GM18907 (cell line): ENCODE data around the gene MAMDC2.

Experiments used
- ATAC-seq: cut with Tn5 transposase; IDR thresholded peaks from one replicate; pipeline ENCODE4 v1.9.1; 2021; ENCODE audit warnings: mild to moderate bottlenecking, moderate library complexity; ENCODE audit not compliant: unreplicated experiment

Gene MAMDC2

GRCh38 chr9:70131296-70131695 lies 87.6 kb downstream of the MAMDC2 start:
- no peak for ATAC-seq

- ATAC-seq: no peak
These were observed 89.9 kb downstream of the MAMDC2 start for GRCh38 chr9:70133253-70134208.

- ATAC-seq: no peak
These were observed 90.7 kb downstream of the MAMDC2 start for GRCh38 chr9:70134360-70134759.

- ATAC-seq: no peak
These were observed 91.5 kb downstream of the MAMDC2 start for GRCh38 chr9:70135176-70135575.

GRCh38 chr9:70136632-70137031 lies 93.0 kb downstream of the MAMDC2 start:
- ATAC-seq: no peak

- no peak for ATAC-seq
These were observed 93.9 kb downstream of the MAMDC2 start for GRCh38 chr9:70137577-70137976.

GRCh38 chr9:70142101-70142500 lies 98.5 kb downstream of the MAMDC2 start:
- ATAC-seq: no peak

- no peak for ATAC-seq
These were observed 99.9 kb downstream of the MAMDC2 start for GRCh38 chr9:70143394-70144130.

- ATAC-seq: no peak
These were observed 100.5 kb downstream of the MAMDC2 start for GRCh38 chr9:70144131-70144503.

GRCh38 chr9:70145981-70146380 lies 102.3 kb downstream of the MAMDC2 start:
- ATAC-seq: no peak

- ATAC-seq: no peak
These were observed 103.5 kb downstream of the MAMDC2 start for GRCh38 chr9:70147196-70147595.

GRCh38 chr9:70147651-70148050 lies 104.0 kb downstream of the MAMDC2 start:
- ATAC-seq: no peak

- no peak for ATAC-seq
These were observed 108.7 kb downstream of the MAMDC2 start for GRCh38 chr9:70152350-70152749.

GRCh38 chr9:70156729-70157128 lies 113.1 kb downstream of the MAMDC2 start:
- no peak for ATAC-seq

GRCh38 chr9:70159630-70160029 lies 116.0 kb downstream of the MAMDC2 start:
- ATAC-seq: no peak

GRCh38 chr9:70160686-70161600 lies 117.3 kb downstream of the MAMDC2 start:
- no peak for ATAC-seq

GRCh38 chr9:70165006-70165602 lies 121.5 kb downstream of the MAMDC2 start:
- ATAC-seq: no peak

GRCh38 chr9:70168521-70168920 lies 124.9 kb downstream of the MAMDC2 start:
- no peak for ATAC-seq

GRCh38 chr9:70169222-70169621 lies 125.6 kb downstream of the MAMDC2 start:
- no peak for ATAC-seq

- no peak for ATAC-seq
These were observed 126.6 kb downstream of the MAMDC2 start for GRCh38 chr9:70170151-70170790.
